IPS-11a (cell line): Measurements from ENCODE around the gene POU6F1.

Experiments
- H3K4me3 ChIP-seq: one replicate; pipeline ENCODE4 v1.5.1; 2013; ENCODE audit warnings: low read depth, low read length, control low read depth

POU6F1 gene

DNA sequence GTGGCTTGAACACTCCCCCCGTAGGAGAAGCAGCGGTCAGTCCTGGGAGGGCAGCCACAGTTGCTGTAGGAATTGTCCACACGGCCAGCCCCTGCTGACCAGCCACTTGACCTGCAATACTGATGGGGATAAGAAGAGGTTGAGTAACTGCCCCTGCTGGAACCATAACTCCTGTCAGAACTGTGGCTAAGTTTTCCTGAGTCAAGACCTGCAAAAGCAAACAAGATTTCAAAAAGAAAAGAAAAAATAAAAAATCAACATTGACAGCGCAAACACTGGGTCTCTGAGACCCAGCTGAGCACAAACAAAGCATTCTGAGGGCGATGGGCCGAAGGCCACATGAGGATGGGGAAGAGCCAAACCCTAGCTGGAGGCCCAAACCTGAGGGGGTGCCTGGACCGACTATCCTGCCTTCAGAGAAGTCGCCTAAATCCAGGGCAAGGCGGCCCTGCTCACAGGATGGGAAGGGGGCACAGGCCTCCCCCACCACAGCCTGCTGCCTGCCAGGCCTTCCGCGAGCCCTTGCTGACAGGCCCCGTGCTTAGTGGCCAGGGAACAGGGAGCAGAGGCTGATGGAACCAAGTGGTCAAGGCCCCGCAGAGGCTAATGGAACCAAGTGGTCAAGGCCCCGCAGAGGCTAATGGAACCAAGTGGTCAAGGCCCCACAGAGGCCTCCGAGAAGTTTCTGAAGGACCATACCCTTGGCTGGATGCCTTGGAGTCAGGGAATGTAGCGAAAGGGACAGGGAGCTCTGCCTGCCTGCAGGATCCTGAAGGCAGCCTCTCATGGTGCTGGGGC lies 19.1 kb downstream of the POU6F1 start:
- no peak overlapping the region for H3K4me3 ChIP-seq

DNA sequence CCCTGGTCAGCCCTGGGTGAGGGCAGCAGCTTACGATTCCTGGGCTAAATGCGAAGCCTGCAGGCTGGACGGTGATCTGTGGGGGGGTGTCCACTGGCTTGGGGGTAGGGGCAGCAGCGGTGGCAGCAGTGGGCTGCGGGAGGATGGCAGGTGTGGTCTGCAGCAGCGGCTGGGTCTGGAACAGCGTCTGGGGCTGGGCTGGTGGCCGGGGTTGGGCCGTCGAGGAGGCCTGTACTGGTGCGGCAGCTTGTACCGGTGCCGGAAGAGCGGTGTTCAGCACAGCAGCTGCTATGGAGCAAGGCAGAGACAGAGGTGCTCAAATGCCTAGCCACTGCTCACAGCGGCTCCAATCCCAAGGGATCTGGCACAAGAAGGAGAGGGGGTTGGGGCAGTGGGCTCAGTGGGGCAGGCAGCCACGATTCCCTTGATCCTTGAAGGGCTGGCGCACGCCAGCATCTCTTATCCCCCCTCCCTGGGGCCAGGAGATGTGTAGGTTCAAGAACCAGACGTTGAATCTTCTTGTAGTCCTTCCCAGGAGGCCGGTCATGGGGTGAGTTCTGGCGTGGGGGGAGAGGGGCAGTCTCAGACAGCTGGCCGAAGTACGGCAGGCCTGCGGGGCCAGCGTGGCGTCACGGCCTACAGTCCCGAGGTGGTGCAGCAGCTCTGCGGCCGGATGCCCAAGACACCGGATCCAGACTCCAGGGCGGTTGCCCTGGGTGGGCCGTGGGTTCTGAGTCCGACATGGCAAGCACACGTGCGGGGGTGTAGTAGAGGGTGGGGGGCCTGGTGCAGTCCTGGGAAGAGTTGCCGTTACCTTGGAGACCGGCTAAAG lies 19.9 kb downstream of the POU6F1 start:
- no peak overlapping the region for H3K4me3 ChIP-seq

DNA sequence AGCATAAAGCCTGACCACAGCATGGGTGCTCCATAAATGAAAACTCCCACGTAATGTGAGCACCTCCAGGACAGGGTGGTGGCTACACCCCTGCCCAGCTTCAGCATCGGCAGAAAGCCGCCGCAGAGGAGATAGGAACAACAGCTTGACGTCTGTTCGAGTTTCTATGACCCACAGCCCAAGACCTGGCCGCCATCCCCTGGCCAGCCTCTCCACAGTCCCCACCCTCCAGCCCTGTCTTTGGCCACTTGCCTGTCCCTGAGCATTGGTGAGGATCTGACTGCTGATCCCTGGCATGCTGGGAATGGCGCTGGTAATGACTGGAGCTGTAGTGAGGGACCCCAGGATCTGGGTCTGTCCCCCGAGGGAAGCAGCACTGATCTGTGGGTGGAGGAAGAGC lies 21.3 kb downstream of the POU6F1 start:
- H3K4me3 ChIP-seq = no peak overlapping the region

DNA sequence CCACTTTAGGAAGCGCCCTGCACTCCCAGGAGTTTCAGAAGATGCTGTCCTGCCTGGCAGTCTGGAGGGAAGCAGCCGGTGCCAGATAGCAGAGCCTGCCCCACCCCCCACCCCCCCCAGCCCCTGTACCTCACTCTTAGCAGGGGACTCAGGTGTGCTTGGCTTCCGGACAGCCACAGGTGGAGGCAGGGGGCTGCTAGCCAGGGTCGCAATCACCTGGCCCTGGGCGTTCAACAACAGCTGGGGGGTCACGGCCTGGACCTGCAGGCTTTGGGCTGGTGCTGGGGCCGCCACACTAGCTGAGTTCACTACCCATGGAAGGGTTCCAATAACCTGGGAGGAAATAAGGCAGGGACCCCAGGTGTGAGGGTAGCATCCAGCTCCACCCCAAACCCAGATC lies 22.0 kb downstream of the POU6F1 start:
- H3K4me3 ChIP-seq = no peak overlapping the region

DNA sequence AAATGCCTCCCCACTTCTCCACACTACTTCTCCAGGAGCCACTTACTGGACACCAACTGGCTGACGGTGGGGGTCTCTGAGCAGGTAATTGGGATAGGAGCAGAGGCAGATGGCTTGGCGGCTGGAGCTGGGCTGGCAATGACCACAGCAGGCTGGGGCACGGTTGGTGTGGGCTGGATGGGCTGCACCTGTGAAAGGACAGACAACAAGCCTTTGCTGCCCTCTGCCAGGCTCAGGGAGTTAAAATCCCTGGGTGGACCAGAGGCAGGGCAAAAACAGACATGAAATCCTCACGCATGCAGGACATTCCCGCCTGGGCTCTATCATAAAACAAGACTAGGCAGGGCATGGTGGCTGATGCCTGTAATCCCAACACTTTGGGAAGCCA lies 25.6 kb downstream of the POU6F1 start:
- H3K4me3 ChIP-seq = no peak overlapping the region

DNA sequence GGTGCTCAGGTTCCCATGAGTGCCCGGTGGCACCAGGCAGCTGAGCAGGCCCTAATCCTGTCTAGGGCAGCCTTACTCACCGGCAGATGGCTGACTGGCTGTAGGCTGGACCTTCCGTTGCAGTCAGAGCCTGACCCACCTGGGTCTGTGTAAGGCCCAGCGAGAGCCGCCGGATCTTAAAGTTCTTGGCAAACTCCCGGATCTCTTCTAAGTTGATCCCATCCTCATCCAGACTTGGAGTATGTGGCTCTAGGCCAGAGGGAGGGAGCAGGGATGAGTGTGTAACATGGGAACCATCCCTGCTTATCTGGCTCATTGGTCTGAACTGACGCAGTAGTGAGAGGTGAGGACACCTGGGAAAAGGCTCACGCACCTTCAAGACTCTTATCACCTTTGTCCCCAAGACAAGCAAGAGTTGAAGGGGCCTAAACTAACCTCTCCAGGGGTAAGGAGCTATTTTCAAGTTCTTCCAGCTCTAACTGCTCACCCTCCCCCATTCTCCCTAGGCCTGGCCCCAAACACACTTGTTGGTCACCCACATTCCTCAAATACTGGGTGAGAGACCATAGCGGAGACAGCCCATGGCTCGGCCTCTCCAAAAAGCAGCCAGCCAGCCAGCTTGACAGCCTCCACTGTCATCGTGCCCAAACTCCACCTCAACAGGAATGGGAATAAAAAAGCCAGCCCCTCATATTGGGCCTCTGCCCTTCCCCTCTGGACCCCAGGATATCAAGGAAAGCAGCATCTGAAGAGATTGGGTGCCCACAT lies 26.2 kb downstream of the POU6F1 start:
- no peak overlapping the region for H3K4me3 ChIP-seq

DNA sequence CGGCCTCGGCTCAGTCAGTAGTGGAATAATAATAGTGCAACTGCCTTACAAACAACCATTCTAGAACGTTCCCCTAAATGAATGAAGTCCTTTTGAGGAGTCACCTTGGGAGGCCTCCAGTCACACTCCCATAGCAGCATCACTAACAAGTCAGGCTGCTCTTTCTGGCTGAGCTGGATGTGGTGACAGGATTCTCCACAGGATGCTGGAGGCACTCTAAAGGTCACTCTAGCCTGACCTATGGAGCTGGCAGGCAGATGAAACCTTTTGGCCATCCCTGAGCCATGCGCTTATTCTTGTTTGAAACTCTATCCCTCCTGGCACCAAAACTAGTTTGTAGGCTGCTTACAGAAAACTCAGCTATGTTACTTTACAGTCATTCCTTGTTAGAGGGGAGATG lies 27.0 kb downstream of the POU6F1 start:
- no peak overlapping the region for H3K4me3 ChIP-seq

DNA sequence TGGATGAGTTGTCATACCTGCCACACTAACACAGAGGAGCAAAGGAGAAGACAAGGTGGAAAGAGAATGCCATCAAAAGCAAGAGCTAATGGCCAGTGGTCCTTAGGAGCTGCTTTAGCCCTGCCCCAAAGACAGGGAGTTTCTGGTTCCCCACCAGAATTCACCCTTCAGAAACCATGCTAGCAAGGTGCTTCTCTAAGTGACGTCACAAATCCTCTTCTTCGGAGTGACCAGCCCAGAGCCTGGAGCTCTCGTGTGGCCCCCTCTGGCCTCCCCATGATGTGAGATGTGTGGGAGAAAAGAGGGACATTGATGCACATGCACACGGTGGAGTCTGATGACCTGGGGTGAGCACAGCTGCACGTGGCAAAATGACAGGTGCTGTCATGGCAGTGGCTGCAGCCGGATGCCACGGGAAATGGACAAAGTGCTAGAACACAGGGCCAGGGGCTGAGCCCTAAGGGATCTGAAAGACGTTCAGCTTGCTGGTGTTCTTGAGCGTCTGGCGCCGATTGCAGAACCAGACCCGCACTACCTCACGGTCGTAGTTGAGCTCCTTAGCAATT lies 28.0 kb downstream of the POU6F1 start:
- H3K4me3 ChIP-seq = no peak overlapping the region

DNA sequence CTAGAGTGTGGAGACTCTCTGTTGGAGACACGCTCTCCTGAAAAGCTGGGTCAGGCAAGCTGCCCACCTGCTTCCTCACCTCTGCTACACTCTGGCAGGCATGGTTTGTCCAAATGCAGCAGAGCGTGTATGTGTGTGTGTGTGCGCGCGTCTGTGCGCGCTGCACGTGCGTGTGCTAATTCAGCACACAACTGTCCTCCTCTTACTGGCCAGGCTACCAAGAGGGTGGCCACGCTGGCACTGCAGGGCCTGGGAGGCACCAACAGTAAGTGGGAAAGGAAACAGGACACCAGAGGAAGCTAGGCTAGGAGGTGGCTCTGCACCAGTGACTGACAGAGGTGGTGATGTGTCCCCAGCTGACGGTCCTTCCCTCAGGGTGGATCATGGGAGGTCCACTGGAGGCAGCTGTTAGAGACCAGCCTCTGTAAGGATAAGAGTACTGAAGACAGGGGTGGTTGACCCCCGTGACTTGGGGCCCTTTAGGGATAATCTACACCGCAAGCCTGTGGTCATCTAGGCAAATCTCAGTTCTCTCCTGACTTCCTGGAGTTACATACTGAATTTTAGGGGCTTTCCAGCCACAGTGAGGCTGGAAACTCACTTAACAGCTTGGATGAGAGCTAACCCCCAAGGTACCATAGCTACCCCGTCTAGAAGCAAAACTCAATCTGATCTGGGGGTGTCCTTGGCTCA lies 29.4 kb downstream of the POU6F1 start:
- H3K4me3 ChIP-seq = no peak overlapping the region

DNA sequence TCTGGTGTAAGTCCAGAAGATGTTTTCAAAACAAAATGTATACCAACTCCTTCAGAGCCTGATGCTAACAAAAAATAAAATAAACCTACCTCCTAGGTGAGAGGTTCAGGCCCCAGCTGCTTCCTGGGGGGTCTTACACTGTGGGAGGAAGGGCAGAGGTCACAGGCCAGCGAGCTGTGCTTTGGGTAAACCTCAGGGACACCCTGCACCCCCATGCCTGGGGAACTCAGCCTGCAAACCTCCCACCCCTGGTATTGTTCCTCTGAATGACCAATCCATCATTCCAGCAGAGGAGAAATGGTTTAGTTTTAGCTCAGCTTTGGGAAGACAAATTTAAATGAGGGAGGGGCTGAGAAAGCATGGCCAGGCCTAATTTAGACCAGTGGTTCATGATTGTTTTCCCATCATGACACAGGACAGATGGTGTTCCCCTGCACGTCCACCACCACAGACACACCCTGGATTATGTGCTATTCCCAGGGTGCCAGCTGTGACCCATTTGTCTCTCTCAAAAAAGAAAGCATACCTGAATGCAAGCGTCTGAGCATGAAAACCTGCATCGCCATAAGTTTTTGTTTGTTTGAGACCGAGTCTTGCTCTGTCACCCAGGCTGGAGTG lies 30.4 kb downstream of the POU6F1 start:
- H3K4me3 ChIP-seq = no peak overlapping the region

DNA sequence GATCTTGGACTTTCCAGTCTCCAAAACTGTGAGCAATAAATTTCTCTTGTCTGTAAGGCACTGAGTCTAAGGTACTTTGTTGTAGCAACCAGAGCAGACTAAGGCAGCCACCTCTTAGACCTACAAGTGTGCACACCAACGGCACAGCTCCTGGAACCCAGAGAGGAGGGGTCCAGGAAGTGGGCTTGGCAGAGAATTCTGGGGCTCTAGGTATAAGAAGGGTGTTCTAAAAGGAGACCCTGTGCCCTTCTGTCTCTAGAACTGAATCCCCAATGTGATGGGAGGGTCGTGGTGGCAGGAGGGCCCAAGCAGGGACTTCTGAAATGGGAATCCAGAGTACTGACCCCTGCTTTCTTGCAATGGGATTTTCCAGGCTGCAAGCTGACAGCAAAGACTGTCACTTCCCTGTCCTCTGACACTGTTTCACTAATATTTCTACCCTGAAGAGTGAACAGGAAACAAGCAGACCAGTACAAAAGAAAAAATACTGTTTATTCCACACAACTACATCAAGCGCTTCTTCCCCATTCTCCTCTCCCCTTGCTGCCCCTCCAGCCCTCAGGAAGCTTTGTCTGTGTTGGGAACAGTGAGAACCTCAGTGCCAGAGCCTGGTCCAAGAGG lies 31.3 kb downstream of the POU6F1 start:
- no peak overlapping the region for H3K4me3 ChIP-seq

DNA sequence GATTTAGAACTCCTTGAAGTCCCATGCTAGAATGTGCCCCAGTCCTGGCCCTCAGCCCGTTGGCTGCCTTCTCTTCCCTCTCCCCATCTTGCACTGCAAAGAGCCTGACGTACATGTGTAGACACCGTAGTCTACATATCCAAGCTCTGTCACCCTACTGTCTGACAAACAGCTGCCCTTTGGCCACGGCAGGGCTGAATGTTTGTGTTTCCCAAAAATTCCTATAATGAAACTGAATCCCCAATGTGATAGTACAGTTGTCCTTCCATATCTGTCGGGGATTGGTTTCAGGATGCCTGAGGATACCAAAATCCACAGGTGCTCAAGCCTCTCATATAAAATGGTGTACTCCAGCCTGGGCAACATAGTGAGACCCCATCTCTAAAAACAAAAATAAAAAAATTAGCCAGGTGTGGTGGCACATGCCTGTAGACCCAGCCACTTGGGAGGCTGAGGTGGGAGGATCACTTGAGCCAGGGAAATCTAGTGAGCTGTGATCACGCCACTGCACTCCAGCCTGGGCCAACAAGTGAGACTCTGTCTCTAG lies 32.6 kb downstream of the POU6F1 start:
- no peak overlapping the region for H3K4me3 ChIP-seq

DNA sequence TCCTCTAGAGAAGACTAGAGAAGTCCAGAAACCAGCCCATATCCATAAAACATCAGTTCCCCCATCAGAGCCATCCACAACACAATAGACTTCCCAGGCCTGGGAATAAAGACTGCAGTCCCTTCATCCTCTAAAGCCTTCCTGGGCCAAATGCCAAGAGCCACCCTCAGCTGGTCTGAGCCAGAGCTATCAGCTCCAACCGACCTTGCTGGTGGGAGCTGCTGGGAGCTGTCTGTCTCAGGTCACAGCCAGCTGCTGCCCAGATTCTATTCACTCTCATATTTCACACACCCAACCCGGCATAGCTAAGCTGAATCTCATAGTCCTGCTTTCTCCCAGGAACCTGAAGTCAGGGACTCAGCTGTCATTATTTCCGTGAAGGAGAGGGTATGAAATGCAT lies 34.0 kb downstream of the POU6F1 start:
- no peak overlapping the region for H3K4me3 ChIP-seq

DNA sequence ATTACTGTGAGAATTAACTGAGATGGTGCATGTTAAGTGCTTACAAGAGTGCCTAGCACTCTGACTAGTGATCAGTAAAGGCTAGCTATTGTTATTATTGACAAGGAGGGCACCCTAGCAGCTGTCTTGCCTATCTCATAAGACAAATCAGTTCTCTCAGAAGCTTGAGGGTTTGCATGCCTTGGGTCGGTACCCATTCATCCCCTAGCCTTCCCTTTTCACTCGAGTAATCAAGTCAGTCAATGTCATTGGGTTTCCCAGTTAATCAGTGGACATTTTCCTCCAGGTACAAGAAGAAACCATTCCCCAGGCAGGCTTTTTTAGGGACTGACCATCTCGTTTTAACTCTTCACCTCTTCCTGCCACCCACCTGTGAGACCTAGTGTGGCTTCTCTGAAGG lies 34.5 kb downstream of the POU6F1 start:
- H3K4me3 ChIP-seq = no peak overlapping the region

DNA sequence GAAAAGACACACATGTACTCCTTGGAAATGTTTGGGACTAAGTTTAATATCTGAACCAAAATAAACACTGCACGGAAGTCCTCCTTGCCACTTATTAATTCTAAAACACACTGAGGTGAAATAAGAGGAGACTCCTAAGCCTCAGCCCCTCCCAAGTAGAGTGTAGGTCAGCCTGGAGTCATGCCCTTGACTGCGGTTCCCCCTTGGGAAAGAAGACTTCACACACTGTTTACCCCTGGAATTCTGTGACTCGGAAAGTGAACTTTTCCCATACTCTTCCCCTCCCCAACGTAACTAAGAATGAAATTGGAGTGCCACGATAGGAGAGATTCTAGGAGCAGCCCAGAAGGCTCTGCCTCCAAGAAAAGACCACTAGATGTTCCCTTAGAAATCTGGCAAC lies 36.3 kb downstream of the POU6F1 start:
- no peak overlapping the region for H3K4me3 ChIP-seq

DNA sequence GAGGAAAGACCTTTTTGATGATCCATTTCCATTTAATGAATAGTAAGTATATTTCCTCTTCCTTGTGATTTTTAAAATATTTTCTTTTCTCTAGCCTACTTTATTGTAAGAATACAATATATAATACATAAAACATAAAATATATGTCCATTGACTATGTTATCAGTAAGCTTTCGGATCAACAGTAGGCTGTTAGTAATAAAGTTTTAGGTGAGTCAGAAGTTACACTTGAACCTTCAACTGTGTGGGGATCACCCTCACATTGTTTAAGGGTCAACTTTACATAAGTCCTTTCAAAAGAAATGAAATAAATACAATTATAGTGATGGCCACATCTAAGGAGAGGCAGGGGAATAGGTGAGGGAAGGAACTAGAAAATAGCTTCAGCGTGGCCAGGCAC lies 40.0 kb downstream of the POU6F1 start:
- no peak overlapping the region for H3K4me3 ChIP-seq

DNA sequence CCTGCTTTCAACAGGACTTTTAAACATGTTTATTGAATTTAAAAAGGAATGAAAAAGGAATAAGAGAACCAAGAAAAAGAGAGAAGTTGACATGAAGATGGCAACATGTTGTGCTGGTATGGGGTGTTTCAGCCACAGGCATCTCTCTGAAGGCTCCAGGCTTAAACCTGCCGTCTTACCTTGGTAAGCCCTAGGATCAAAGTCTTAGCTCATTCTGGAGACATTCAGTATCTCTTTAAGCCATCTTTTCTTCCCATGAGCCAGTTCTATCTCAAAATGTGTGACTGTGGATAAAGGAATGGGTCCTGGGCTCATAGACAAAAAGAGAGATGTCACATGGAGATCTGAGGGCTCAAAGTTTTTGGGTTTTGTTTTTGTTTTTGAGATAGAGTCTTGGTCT lies 43.4 kb downstream of the POU6F1 start:
- no peak overlapping the region for H3K4me3 ChIP-seq

DNA sequence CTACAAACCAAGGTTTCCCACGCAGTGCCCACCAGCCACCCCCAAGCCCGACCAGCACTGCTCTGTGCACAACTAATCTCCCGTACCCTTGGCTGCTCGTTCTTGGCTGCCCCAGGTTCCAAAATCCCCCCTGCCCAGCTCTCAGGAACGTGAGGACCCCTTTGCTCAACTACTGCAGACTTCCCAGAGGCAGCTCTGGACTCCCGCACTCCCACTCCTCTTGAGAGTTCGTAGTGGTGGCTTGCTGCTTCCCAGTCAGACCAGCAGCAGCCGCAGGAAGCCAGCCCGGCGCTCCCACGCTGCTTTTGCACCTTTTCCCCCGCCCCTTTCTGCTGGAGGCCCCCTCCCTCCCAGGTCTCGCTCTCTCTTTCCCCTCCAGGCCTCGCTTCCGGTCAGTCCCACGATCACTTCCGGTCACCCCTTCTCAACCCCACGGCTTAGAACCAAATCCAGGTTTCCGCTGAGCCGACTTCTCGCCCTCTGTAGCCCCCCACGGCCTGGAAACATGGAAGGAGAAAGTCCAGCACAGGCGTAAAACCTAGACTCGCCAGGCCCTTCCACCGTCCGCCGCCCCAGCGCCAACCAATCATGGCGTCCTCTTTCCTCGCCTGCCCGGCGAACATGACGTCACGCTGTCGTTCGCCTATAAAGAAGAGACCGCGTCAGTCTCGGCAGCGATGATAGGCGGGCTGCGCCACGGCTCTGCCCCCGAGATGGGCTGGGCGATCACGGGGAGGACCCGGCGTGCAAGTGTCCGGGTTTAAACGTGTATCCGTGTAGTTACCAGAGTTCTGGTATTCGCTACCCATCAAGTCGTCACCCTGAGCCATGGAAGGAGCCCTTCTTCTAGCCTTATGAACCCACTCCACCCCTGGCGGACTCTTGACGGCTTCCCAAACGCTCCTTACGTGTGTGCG lies 45.1 kb downstream of the POU6F1 start, which contains the start of gene TFCP2:
Gene TFCP2 (minus strand): TSS at position 621 of the 917 bp plus-strand sequence. CDS start 713 bp downstream, outside the sequence.
- H3K4me3 ChIP-seq = peak within 1 kb of the TSS; percentile 89
